ENCODE data around the gene MACC1.
"Not testable (repeated sequence)": the region's sequence is repeated elsewhere in the genome, so short reads cannot be mapped to it uniquely, and the experiment has no call there.

The MACC1 gene

GRCh38 chr7:20190560-20191390 is 26.4 kb downstream of the MACC1 start:
- no peaks in the 10 kb centered on the region for H3K4me1 ChIP-seq (ENCODE audit: insufficient read depth, insufficient read length)

GRCh38 chr7:20189852-20190251 is 27.3 kb downstream of the MACC1 start:
- no peak for TF ChIP-seq YY1 (IDR thresholded peaks at IDR 0.05; ENCODE audit: insufficient read depth, insufficient read length)
- TF ChIP-seq SUZ12 (IDR thresholded peaks at IDR 0.05; ENCODE audit: extremely low read depth, insufficient read depth, insufficient read length): no peak
- no peak for TF ChIP-seq ZNF274 (IDR thresholded peaks at IDR 0.05; ENCODE audit: low read depth, low read length)
- peaks cover 10% of the 10 kb centered on the region; the same call in 1 of the 2 replicates for H3K9me3 ChIP-seq (ENCODE audit: insufficient read depth, low read length)
- H3K4me1 ChIP-seq (ENCODE audit: insufficient read depth, insufficient read length): no peaks in the 10 kb centered on the region
- no peak for DNase-seq (ENCODE audit: low read depth, low spot score)
- no peak overlapping the region for H3K4me3 ChIP-seq (ENCODE audit: insufficient read length, low read depth)
- H3K9ac ChIP-seq (ENCODE audit: insufficient read length, low read depth): no peak overlapping the region
- no peaks in the 10 kb centered on the region for H3K36me3 ChIP-seq (ENCODE audit: insufficient read depth, insufficient read length, low read length)
- no peaks in the 10 kb centered on the region for H3K27me3 ChIP-seq (ENCODE audit: insufficient read depth, insufficient read length)

More at GRCh38 chr7:20190560-20191390, 26.4 kb downstream of the MACC1 start:
- Histone ChIP-seq H3K9me3 (ENCODE audit: insufficient read depth, low read length) (peaks cover 10% of the 10 kb centered on the region; the same call in 1 of the 2 replicates), H3K36me3 (ENCODE audit: insufficient read depth, insufficient read length, low read length) (no peaks in the 10 kb centered on the region), H3K27me3 (ENCODE audit: insufficient read depth, insufficient read length) (no peaks in the 10 kb centered on the region), H3K4me3 (ENCODE audit: insufficient read length, low read depth) (no peak overlapping the region), H3K9ac (ENCODE audit: insufficient read length, low read depth) (no peak overlapping the region)
- TF ChIP-seq SUZ12 (IDR thresholded peaks at IDR 0.05; ENCODE audit: extremely low read depth, insufficient read depth, insufficient read length) (no peak), ZNF274 (IDR thresholded peaks at IDR 0.05; ENCODE audit: low read depth, low read length) (no peak), YY1 (IDR thresholded peaks at IDR 0.05; ENCODE audit: insufficient read depth, insufficient read length) (no peak)
- DNase-seq (ENCODE audit: low read depth, low spot score): no peak

GRCh38 chr7:20188567-20188966 is 28.6 kb downstream of the MACC1 start:
- no peak for DNase-seq (ENCODE audit: low read depth, low spot score)
- Histone ChIP-seq H3K4me3 (ENCODE audit: insufficient read length, low read depth) (no peak overlapping the region), H3K9me3 (ENCODE audit: insufficient read depth, low read length) (peaks cover 10% of the 10 kb centered on the region; the same call in 1 of the 2 replicates), H3K4me1 (ENCODE audit: insufficient read depth, insufficient read length) (no peaks in the 10 kb centered on the region), H3K27me3 (ENCODE audit: insufficient read depth, insufficient read length) (no peaks in the 10 kb centered on the region), H3K9ac (ENCODE audit: insufficient read length, low read depth) (no peak overlapping the region), H3K36me3 (ENCODE audit: insufficient read depth, insufficient read length, low read length) (no peaks in the 10 kb centered on the region)
- no peak for TF ChIP-seq SUZ12 (IDR thresholded peaks at IDR 0.05; ENCODE audit: extremely low read depth, insufficient read depth, insufficient read length)
- no peak for TF ChIP-seq ZNF274 (IDR thresholded peaks at IDR 0.05; ENCODE audit: low read depth, low read length)
- no peak for TF ChIP-seq YY1 (IDR thresholded peaks at IDR 0.05; ENCODE audit: insufficient read depth, insufficient read length)

- H3K36me3 ChIP-seq (ENCODE audit: insufficient read depth, insufficient read length, low read length); H3K9ac ChIP-seq (ENCODE audit: insufficient read length, low read depth); H3K4me1 ChIP-seq (ENCODE audit: insufficient read depth, insufficient read length); H3K4me3 ChIP-seq (ENCODE audit: insufficient read length, low read depth); H3K27me3 ChIP-seq (ENCODE audit: insufficient read depth, insufficient read length); DNase-seq (ENCODE audit: low read depth, low spot score): not testable (repeated sequence)
- H3K9me3 ChIP-seq (ENCODE audit: insufficient read depth, low read length): peaks cover 10% of the 10 kb centered on the region; the same call in 1 of the 2 replicates
Measured at GRCh38 chr7:20187850-20188249, 29.3 kb downstream of the MACC1 start.

GRCh38 chr7:20185988-20186387 is 31.2 kb downstream of the MACC1 start:
- DNase-seq (ENCODE audit: low read depth, low spot score): no peak
- no peaks in the 10 kb centered on the region for H3K27me3 ChIP-seq (ENCODE audit: insufficient read depth, insufficient read length)
- no peaks in the 10 kb centered on the region for H3K36me3 ChIP-seq (ENCODE audit: insufficient read depth, insufficient read length, low read length)
- peaks cover 10% of the 10 kb centered on the region; the same call in 1 of the 2 replicates for H3K9me3 ChIP-seq (ENCODE audit: insufficient read depth, low read length)
- no peak for TF ChIP-seq YY1 (IDR thresholded peaks at IDR 0.05; ENCODE audit: insufficient read depth, insufficient read length)
- no peak for TF ChIP-seq ZNF274 (IDR thresholded peaks at IDR 0.05; ENCODE audit: low read depth, low read length)
- no peak for TF ChIP-seq SUZ12 (IDR thresholded peaks at IDR 0.05; ENCODE audit: extremely low read depth, insufficient read depth, insufficient read length)
- H3K9ac ChIP-seq (ENCODE audit: insufficient read length, low read depth): no peak overlapping the region
- no peak overlapping the region for H3K4me3 ChIP-seq (ENCODE audit: insufficient read length, low read depth)
- no peaks in the 10 kb centered on the region for H3K4me1 ChIP-seq (ENCODE audit: insufficient read depth, insufficient read length)

GRCh38 chr7:20183086-20183485 is 34.1 kb downstream of the MACC1 start:
- no peaks in the 10 kb centered on the region for H3K36me3 ChIP-seq (ENCODE audit: insufficient read depth, insufficient read length, low read length)
- no peaks in the 10 kb centered on the region for H3K27me3 ChIP-seq (ENCODE audit: insufficient read depth, insufficient read length)
- no peaks in the 10 kb centered on the region; the same call in 1 of the 2 replicates for H3K9me3 ChIP-seq (ENCODE audit: insufficient read depth, low read length)
- no peak for DNase-seq (ENCODE audit: low read depth, low spot score)
- no peak for TF ChIP-seq YY1 (IDR thresholded peaks at IDR 0.05; ENCODE audit: insufficient read depth, insufficient read length)
- TF ChIP-seq SUZ12 (IDR thresholded peaks at IDR 0.05; ENCODE audit: extremely low read depth, insufficient read depth, insufficient read length): no peak
- no peak for TF ChIP-seq ZNF274 (IDR thresholded peaks at IDR 0.05; ENCODE audit: low read depth, low read length)
- H3K4me1 ChIP-seq (ENCODE audit: insufficient read depth, insufficient read length): no peaks in the 10 kb centered on the region
- H3K9ac ChIP-seq (ENCODE audit: insufficient read length, low read depth): no peak overlapping the region
- no peak overlapping the region for H3K4me3 ChIP-seq (ENCODE audit: insufficient read length, low read depth)

GRCh38 chr7:20176578-20177242 is 40.5 kb downstream of the MACC1 start:
- DNase-seq (ENCODE audit: low read depth, low spot score): no peak
- H3K4me3 ChIP-seq (ENCODE audit: insufficient read length, low read depth): no peak overlapping the region

More at GRCh38 chr7:20176578-20177242, 40.5 kb downstream of the MACC1 start:
- Histone ChIP-seq H3K4me1 (ENCODE audit: insufficient read depth, insufficient read length) (no peaks in the 10 kb centered on the region), H3K9me3 (ENCODE audit: insufficient read depth, low read length) (no peaks in the 10 kb centered on the region; the same call in 1 of the 2 replicates), H3K36me3 (ENCODE audit: insufficient read depth, insufficient read length, low read length) (no peaks in the 10 kb centered on the region), H3K27me3 (ENCODE audit: insufficient read depth, insufficient read length) (no peaks in the 10 kb centered on the region), H3K9ac (ENCODE audit: insufficient read length, low read depth) (no peak overlapping the region)
- TF ChIP-seq SUZ12 (IDR thresholded peaks at IDR 0.05; ENCODE audit: extremely low read depth, insufficient read depth, insufficient read length) (no peak), ZNF274 (IDR thresholded peaks at IDR 0.05; ENCODE audit: low read depth, low read length) (no peak), YY1 (IDR thresholded peaks at IDR 0.05; ENCODE audit: insufficient read depth, insufficient read length) (no peak)

Data from NT2/D1 (cell line).